ENCODE measurements around the gene ARHGAP24.

DNA sequence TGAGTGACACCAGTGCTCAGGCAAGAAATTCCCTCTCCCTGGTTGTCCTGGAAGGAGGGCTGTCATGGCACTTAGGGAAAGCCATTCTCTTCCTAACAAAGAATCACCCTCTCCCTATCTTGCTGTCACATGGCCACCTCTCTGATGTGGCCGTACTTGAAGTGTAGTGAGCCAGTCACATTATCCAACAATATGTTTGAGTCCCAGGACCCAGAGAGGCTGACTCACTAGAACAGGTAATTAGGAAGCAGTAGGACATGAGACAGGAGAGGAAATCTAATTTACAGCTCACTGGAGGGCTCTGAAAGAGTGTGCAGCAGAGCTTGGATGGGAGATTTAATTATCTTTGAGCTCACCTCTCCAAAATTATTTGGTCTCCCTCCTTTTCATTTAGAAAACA is 299.1 kb downstream of the ARHGAP24 start:
- TF ChIP-seq NFIC (IDR thresholded peaks at IDR 0.05; ENCODE audit: low read depth, low read length) = no peak
- TF ChIP-seq, protein P1, sequence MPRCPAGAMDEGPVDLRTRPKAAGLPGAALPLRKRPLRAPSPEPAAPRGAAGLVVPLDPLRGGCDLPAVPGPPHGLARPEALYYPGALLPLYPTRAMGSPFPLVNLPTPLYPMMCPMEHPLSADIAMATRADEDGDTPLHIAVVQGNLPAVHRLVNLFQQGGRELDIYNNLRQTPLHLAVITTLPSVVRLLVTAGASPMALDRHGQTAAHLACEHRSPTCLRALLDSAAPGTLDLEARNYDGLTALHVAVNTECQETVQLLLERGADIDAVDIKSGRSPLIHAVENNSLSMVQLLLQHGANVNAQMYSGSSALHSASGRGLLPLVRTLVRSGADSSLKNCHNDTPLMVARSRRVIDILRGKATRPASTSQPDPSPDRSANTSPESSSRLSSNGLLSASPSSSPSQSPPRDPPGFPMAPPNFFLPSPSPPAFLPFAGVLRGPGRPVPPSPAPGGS (IDR thresholded peaks at IDR 0.05; ENCODE audit: borderline replicate concordance, insufficient read depth, low read depth, low read length, poor library complexity, severe bottlenecking) = no peak
- no peak for TF ChIP-seq NFXL1 (IDR thresholded peaks at IDR 0.05; ENCODE audit: borderline replicate concordance)
- TF ChIP-seq, protein P2, sequence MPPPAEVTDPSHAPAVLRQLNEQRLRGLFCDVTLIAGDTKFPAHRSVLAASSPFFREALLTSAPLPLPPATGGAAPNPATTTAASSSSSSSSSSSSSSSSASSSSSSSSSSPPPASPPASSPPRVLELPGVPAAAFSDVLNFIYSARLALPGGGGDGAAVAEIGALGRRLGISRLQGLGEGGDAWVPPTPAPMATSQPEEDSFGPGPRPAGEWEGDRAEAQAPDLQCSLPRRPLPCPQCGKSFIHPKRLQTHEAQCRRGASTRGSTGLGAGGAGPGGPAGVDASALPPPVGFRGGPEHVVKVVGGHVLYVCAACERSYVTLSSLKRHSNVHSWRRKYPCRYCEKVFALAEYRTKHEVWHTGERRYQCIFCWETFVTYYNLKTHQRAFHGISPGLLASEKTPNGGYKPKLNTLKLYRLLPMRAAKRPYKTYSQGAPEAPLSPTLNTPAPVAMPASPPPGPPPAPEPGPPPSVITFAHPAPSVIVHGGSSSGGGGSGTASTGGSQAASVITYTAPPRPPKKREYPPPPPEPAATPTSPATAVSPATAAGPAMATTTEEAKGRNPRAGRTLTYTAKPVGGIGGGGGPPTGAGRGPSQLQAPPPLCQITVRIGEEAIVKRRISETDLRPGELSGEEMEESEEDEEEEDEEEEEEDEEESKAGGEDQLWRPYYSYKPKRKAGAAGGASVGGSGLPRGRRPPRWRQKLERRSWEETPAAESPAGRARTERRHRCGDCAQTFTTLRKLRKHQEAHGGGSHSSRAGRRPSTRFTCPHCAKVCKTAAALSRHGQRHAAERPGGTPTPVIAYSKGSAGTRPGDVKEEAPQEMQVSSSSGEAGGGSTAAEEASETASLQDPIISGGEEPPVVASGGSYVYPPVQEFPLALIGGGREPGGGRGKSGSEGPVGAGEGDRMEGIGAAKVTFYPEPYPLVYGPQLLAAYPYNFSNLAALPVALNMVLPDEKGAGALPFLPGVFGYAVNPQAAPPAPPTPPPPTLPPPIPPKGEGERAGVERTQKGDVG (CRISPR knock-in tag; IDR thresholded peaks at IDR 0.05) = no peak
- no peak for TF ChIP-seq RFX5 (IDR thresholded peaks at IDR 0.05; ENCODE audit: low read depth, low read length)
- TF ChIP-seq, protein P3, sequence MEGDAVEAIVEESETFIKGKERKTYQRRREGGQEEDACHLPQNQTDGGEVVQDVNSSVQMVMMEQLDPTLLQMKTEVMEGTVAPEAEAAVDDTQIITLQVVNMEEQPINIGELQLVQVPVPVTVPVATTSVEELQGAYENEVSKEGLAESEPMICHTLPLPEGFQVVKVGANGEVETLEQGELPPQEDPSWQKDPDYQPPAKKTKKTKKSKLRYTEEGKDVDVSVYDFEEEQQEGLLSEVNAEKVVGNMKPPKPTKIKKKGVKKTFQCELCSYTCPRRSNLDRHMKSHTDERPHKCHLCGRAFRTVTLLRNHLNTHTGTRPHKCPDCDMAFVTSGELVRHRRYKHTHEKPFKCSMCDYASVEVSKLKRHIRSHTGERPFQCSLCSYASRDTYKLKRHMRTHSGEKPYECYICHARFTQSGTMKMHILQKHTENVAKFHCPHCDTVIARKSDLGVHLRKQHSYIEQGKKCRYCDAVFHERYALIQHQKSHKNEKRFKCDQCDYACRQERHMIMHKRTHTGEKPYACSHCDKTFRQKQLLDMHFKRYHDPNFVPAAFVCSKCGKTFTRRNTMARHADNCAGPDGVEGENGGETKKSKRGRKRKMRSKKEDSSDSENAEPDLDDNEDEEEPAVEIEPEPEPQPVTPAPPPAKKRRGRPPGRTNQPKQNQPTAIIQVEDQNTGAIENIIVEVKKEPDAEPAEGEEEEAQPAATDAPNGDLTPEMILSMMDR (IDR thresholded peaks at IDR 0.05 in 2 of 3, conservative IDR thresholded peaks at IDR 0.05 in 1 of 3; ENCODE audit: control insufficient read depth in 2 of 3, extremely low read depth in 1 of 3, insufficient read depth in 1 of 3, low read depth in 3 of 3, low read length in 3 of 3) = no peak
- no peak for TF ChIP-seq CEBPB (IDR thresholded peaks at IDR 0.05; ENCODE audit: borderline replicate concordance in 1 of 2, low read depth in 2 of 2, low read length in 2 of 2)
- no peak for TF ChIP-seq PKNOX1 (IDR thresholded peaks at IDR 0.05)
- TF ChIP-seq ZZZ3 (IDR thresholded peaks at IDR 0.05; ENCODE audit: control insufficient read depth, insufficient read length, low read depth) = no peak
- no peak for TF ChIP-seq KDM1A (IDR thresholded peaks at IDR 0.05; ENCODE audit: borderline replicate concordance)
